ENCODE results near the gene CACNA2D4. TPM values are rescaled to one million over a fixed set of nuclear protein-coding genes. Genes with fewer than 3 reads are reported as not detected.

Gene CACNA2D4
- total and polyA plus RNA-seq, 8 donors, result 0.60 to 3.1 (median 2.0) TPM

DNA sequence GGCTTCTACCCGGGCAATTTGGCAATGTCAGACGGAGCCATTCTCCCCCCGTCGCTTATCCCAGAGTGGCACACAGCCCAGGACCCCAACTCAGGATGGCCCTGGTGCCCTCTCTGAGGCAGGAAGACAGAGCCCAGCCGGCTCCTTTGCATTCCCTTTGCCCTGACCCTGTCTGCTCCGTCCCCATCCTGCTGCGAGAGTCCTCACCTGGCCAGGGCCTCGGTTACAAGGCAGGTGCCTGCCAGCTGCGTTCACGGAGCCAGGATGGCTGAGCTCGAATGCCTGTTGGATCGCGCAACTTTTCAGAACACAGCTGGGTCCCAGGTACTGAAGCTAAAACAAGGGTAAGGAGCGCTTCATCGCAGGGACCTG lies 79.5 kb downstream of the CACNA2D4 start:
- no peaks in the 10 kb centered on the region for H3K4me1 ChIP-seq
- H3K4me3 ChIP-seq, result no peak overlapping the region
- FAIRE-seq (no peak), ATAC-seq (no peak), DNase-seq (peak in 1 of 6 donors; percentile 41)
- TF ChIP-seq, protein P1, sequence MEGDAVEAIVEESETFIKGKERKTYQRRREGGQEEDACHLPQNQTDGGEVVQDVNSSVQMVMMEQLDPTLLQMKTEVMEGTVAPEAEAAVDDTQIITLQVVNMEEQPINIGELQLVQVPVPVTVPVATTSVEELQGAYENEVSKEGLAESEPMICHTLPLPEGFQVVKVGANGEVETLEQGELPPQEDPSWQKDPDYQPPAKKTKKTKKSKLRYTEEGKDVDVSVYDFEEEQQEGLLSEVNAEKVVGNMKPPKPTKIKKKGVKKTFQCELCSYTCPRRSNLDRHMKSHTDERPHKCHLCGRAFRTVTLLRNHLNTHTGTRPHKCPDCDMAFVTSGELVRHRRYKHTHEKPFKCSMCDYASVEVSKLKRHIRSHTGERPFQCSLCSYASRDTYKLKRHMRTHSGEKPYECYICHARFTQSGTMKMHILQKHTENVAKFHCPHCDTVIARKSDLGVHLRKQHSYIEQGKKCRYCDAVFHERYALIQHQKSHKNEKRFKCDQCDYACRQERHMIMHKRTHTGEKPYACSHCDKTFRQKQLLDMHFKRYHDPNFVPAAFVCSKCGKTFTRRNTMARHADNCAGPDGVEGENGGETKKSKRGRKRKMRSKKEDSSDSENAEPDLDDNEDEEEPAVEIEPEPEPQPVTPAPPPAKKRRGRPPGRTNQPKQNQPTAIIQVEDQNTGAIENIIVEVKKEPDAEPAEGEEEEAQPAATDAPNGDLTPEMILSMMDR (IDR thresholded peaks at IDR 0.05), result no peak
- H3K36me3 ChIP-seq, result no peaks in the 10 kb centered on the region
- H3K9me3 ChIP-seq, result no peaks in the 10 kb centered on the region
- intact Hi-C loops (cut with DNase I), result no loop called here
- H3K27me3 ChIP-seq, result no peaks in the 10 kb centered on the region
- H3K27ac ChIP-seq, result no peak overlapping the region
- 64 to 70% methylated on average over 15 of the region's 15 CpGs for WGBS, 2 donors

DNA sequence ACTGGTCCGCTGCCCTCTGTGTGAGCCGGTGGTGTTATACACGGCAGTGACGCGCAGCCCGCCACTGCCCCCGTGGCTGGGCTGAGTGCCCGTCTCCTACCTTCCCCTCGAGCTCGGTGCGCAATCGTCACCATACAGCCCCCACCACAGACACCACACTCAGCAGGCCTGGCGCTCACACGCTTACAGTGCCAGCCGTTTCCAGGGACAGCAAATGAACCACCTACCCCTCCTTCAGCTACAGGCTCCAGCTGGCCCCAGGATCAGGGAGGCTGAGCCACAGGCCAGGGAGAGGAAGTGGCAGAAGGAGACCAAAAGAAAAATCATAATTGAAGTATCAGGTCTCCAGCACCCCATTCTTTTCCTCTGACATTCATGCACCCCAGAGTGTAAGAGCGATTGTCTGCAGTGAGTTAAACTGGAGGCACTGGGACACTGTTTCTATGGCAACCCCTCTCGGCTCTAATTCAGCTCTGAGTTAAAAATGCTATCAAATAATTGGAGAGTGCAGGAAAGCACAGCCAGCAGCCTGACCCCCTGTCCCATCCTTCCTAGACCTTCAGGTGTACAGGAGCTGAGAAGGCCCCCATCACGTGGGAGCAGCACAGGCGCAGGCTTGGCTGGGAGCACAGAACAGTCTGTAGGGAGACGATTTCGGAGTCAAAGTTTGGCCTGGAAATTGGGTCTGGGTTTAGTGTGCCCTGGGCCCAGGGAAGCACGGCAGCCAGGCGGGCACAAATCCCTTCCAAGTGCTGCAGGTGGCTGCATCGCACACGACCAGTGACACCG lies 80.1 kb downstream of the CACNA2D4 start:
- FAIRE-seq, result no peak
- intact Hi-C loops (cut with DNase I), result no loop called here
- ATAC-seq, result no peak
- no peaks in the 10 kb centered on the region for H3K27me3 ChIP-seq
- H3K9me3 ChIP-seq, result no peaks in the 10 kb centered on the region
- 72 to 77% methylated on average over 26 of the region's 26 CpGs for WGBS, 2 donors
- no peaks in the 10 kb centered on the region for H3K36me3 ChIP-seq
- no peaks in the 10 kb centered on the region for H3K4me1 ChIP-seq
- TF ChIP-seq, protein P1 (IDR thresholded peaks at IDR 0.05), result no peak
- DNase-seq, result peak in 2 of 6 donors; percentile 41 to 42
- no peak overlapping the region for H3K4me3 ChIP-seq
- H3K27ac ChIP-seq, result no peak overlapping the region

DNA sequence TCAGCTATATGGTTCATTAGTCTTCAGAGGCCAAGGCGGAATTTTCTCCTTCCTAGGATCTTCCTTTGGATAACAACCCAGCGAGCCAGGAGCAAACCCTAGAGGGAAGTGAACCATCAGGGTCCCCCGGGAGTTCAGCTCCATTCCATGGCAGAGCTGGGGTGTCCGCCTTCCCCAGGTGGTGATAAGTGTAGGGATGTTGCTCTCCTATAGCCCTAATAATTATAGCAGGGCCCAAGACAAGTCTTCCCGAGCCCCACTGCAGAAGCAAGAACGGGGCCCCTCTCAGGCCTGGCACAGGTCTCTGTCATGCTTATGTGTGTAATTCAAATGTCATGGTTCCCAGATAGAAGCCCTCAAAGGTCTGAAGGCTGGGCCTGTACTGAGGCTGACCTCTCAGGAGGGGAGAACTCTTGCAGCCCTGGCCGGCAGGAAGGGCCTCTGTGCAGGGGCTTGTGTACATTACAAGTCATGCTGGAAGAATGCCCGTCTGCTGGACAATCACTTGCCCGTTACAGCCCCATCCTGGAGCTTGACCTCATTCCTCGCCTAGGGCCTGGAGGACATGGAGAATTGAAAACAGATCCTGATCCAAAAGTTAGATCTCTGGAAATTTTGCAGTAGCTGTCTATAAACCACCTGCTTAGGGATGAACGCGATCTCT lies 80.8 kb downstream of the CACNA2D4 start:
- H3K4me1 ChIP-seq, result no peaks in the 10 kb centered on the region
- H3K9me3 ChIP-seq, result no peaks in the 10 kb centered on the region
- no peak for ATAC-seq
- H3K27ac ChIP-seq, result no peak overlapping the region
- no peaks in the 10 kb centered on the region for H3K27me3 ChIP-seq
- intact Hi-C loops (cut with DNase I), result no loop called here
- WGBS, 2 donors, result 77% methylated on average over 12 of the region's 12 CpGs
- TF ChIP-seq, protein P1 (IDR thresholded peaks at IDR 0.05), result no peak
- DNase-seq, result peak in 2 of 6 donors; percentile 19 to 39
- FAIRE-seq, result no peak
- H3K36me3 ChIP-seq, result no peaks in the 10 kb centered on the region
- no peak overlapping the region for H3K4me3 ChIP-seq

DNA sequence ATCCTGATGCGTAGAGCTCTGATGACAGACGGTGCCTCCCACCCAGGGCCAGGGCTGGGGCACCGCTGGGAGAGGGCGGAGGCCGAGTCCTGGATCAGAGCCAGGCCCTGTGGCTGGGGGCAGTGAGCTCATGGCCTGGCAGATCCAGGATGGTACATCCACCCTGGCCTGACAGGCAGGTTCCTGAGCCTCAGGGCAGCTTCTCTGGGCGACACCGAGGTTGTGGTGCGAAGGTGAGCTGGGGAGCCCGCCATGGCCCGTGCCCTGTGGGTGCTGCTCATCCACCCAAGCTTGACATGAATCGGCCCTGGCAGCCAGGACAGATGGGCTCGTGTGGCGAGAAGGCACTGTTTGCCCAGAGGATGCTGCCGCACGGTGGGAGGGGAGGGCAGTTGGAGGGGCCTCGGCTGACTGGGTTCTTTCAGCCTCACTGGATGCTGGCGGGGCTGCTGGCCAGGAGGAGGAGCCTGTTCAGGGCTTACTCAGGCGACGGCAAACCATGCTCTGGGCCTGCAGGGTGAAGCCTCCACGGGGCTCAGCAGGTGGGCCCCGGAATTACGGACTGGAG lies 81.5 kb downstream of the CACNA2D4 start:
- FAIRE-seq (no peak), DNase-seq (peak in 2 of 6 donors; percentile 46 to 58), ATAC-seq (no peak)
- TF ChIP-seq, protein P1 (IDR thresholded peaks at IDR 0.05), result no peak
- H3K27ac ChIP-seq, result no peak overlapping the region
- H3K27me3 ChIP-seq, result no peaks in the 10 kb centered on the region
- no peaks in the 10 kb centered on the region for H3K4me1 ChIP-seq
- intact Hi-C loops (cut with DNase I), result no loop called here
- WGBS, 2 donors, result 56% methylated on average over 22 of the region's 22 CpGs
- no peaks in the 10 kb centered on the region for H3K9me3 ChIP-seq
- no peaks in the 10 kb centered on the region for H3K36me3 ChIP-seq
- no peak overlapping the region for H3K4me3 ChIP-seq
